Epithelial cell of proximal tubule (primary cell): ENCODE data around the gene RANBP3L. TPM values are rescaled to one million over a fixed set of nuclear protein-coding genes. Genes with fewer than 3 reads are reported as not detected.

ENCODE experiments used
- DNase-seq: peaks from one replicate; pipeline ENCODE4 v3.0.0-alpha.2; 2011; ENCODE audit warnings: low read depth
- H3K4me3 ChIP-seq: 2 replicates; pipeline ENCODE4 v1.5.1; 2011; ENCODE audit warnings: low read depth, mild to moderate bottlenecking, low read length
- total RNA-seq: library from RNA; depleted of rRNA; stranded (reverse); fragments of >200 nt; gene quantifications from 2 replicates; pipeline ENCODE4 v1.2.3, GENCODE V29; 2015
- TF ChIP-seq, protein P1 (sequence below): conservative IDR thresholded peaks from 2 replicates; pipeline ENCODE4 v1.5.1; 2012; ENCODE audit warnings: low read depth, mild to moderate bottlenecking, low read length

The RANBP3L gene
- total RNA-seq, 1 donor from 2014 or later: not detected

- H3K4me3 ChIP-seq: no peak overlapping the region
- TF ChIP-seq, protein P1, sequence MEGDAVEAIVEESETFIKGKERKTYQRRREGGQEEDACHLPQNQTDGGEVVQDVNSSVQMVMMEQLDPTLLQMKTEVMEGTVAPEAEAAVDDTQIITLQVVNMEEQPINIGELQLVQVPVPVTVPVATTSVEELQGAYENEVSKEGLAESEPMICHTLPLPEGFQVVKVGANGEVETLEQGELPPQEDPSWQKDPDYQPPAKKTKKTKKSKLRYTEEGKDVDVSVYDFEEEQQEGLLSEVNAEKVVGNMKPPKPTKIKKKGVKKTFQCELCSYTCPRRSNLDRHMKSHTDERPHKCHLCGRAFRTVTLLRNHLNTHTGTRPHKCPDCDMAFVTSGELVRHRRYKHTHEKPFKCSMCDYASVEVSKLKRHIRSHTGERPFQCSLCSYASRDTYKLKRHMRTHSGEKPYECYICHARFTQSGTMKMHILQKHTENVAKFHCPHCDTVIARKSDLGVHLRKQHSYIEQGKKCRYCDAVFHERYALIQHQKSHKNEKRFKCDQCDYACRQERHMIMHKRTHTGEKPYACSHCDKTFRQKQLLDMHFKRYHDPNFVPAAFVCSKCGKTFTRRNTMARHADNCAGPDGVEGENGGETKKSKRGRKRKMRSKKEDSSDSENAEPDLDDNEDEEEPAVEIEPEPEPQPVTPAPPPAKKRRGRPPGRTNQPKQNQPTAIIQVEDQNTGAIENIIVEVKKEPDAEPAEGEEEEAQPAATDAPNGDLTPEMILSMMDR: no peak
- no peak for DNase-seq
These were observed 64.9 kb downstream of the RANBP3L start for GRCh38 chr5:36236801-36237200.

GRCh38 chr5:36232533-36232932 is 69.2 kb downstream of the RANBP3L start:
- DNase-seq: no peak
- TF ChIP-seq, protein P1: no peak
- no peak overlapping the region for H3K4me3 ChIP-seq

- no peak for DNase-seq
- no peak overlapping the region for H3K4me3 ChIP-seq
- TF ChIP-seq, protein P1: no peak
These were observed 71.4 kb downstream of the RANBP3L start for GRCh38 chr5:36230151-36230790.

DNA sequence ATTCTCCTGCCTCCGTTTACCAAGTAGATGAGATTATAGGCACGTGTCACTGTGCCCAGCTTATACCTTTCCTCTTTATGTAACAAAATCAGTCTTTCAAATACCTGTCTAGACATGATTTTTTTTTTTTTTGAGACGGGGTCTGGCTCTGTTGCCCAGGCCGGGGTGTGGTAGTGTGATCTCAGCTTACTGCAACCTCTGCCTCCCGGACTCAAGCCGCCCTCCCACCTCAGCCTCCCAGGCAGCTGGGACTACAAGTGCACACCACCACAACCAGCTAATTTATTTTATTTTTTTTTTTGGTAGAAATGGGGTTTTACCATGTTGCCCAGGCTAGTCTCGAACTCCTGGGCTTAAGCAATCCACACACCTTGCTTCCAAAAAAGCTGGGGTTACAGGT is 73.2 kb downstream of the RANBP3L start:
- TF ChIP-seq, protein P1: no peak
- H3K4me3 ChIP-seq: no peak overlapping the region
- DNase-seq: no peak

DNA sequence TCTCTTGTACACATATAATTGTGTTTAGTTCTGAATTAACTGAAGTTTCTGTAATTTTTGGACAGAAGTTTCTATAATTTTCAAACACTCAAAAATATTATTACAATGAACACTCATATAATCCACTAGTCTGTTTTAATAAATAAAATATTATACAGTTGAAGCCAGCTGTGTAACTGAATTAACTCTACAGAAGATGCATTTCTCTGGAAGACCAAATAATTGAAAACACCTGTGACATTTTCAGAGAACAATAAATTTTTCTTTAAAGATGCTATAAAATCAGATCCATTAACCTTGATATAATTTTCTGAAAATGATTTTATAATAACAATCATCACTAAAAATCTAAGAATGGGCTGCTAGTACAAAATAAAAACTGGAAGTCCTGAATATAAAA is 74.7 kb downstream of the RANBP3L start:
- TF ChIP-seq, protein P1: no peak
- no peak for DNase-seq
- no peak overlapping the region for H3K4me3 ChIP-seq

GRCh38 chr5:36222620-36223019 is 79.1 kb downstream of the RANBP3L start:
- no peak for DNase-seq
- TF ChIP-seq, protein P1: no peak
- H3K4me3 ChIP-seq: no peak overlapping the region

DNA sequence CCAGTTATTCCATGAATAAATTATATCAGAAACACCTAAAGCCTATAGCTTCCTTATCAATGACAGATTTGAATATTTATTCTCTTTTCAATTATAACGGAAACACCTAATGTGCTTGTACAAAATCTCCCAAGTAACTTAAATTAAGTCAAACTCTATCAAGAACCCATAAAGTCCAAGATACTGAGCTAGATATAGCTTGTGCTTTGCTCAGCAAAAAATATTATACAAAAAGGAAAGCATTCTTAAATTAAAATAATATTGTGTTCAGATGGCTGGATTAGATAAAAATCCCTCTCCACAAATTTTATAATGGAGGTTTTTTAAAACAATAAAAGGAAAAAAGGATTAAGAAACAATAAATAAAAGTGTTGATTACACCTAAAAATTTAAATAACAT is 83.7 kb downstream of the RANBP3L start:
- H3K4me3 ChIP-seq: no peak overlapping the region
- TF ChIP-seq, protein P1: no peak
- no peak for DNase-seq
